Thyroid gland (tissue), 4 donors: Measurements from ENCODE around the gene RBBP6.

Experiments used
- CTCF ChIP-seq, 6 experiments: fragments of 200-600 bp in 3 of 6; fragments of 450-650 bp in 3 of 6; sonication (generic) in 3 of 6; IDR thresholded peaks; one replicate each; pipeline ENCODE4 v1.5.1; 2016 to 2019; ENCODE audit warnings: antibody characterized with exemption in 6 of 6, mild to moderate bottlenecking in 2 of 6, inconsistent platforms in 1 of 6, moderate library complexity in 1 of 6
- POLR2A ChIP-seq, 2 donors: fragments of 450-650 bp; IDR thresholded peaks; one replicate each; pipeline ENCODE4 v1.6.1; 2017; ENCODE audit warnings: antibody characterized with exemption in 2 of 2, mild to moderate bottlenecking in 2 of 2, moderate library complexity in 1 of 2

GRCh38 chr16:24612656-24613055 is 73.3 kb downstream of the RBBP6 start:
- TF ChIP-seq CTCF (IDR thresholded peaks at IDR 0.05) (no peak), POLR2A (IDR thresholded peaks at IDR 0.05) (no peak)
